Mesendoderm (in vitro differentiated cells): ENCODE results near the gene ASTL.

Source experiments
- DNase-seq: peaks from one replicate; pipeline ENCODE4 v3.0.0; 2013
- H2AK5ac ChIP-seq: 2 replicates; pipeline ENCODE4 v1.6.1; 2013; ENCODE audit warnings: low read length, inconsistent platforms
- H2BK120ac ChIP-seq: 2 replicates; pipeline ENCODE4 v1.6.1; 2013; ENCODE audit warnings: low read depth, mild to moderate bottlenecking, low read length, moderate library complexity, mixed read lengths
- H2BK15ac ChIP-seq: replicated peaks from 2 replicates; pipeline ENCODE4 v1.6.1; 2013; ENCODE audit warnings: low read depth, mild to moderate bottlenecking, moderate library complexity
- H2BK5ac ChIP-seq: 2 replicates; pipeline ENCODE4 v1.6.1; 2013; ENCODE audit warnings: low read length, inconsistent platforms
- H3K18ac ChIP-seq: 2 replicates; pipeline ENCODE4 v1.6.1; 2013; ENCODE audit warnings: mild to moderate bottlenecking, low read length, mixed read lengths
- H3K23ac ChIP-seq: one replicate; pipeline ENCODE4 v1.6.1; 2013; ENCODE audit warnings: low read length
- H3K27ac ChIP-seq: 2 replicates; pipeline ENCODE4 v1.5.1; 2013; ENCODE audit warnings: low read depth, mild to moderate bottlenecking, inconsistent platforms, low read length, moderate library complexity
- H3K27me3 ChIP-seq: 2 replicates; pipeline ENCODE4 v1.6.1; 2013; ENCODE audit warnings: low read length, control low read depth, mild to moderate bottlenecking, inconsistent platforms; ENCODE audit not compliant: insufficient read depth, poor library complexity
- H3K36me3 ChIP-seq: 2 replicates; pipeline ENCODE4 v1.6.1; 2013; ENCODE audit warnings: low read length, inconsistent platforms; ENCODE audit not compliant: control insufficient read depth, insufficient read depth
- H3K4ac ChIP-seq: one replicate; pipeline ENCODE4 v1.6.1; 2013; ENCODE audit warnings: low read depth, mild to moderate bottlenecking, low read length, moderate library complexity
- H3K4me1 ChIP-seq: 2 replicates; pipeline ENCODE4 v1.6.1; 2013; ENCODE audit warnings: low read depth, low read length, inconsistent platforms; ENCODE audit not compliant: control insufficient read depth
- H3K4me2 ChIP-seq: 2 replicates; pipeline ENCODE4 v1.6.1; 2013; ENCODE audit warnings: low read length
- H3K4me3 ChIP-seq: 2 replicates; pipeline ENCODE4 v1.5.1; 2013; ENCODE audit warnings: mild to moderate bottlenecking, low read length
- H3K56ac ChIP-seq: one replicate; pipeline ENCODE4 v1.6.1; 2013; ENCODE audit warnings: low read length
- H3K79me1 ChIP-seq: 2 replicates; pipeline ENCODE4 v1.6.1; 2013; ENCODE audit warnings: low read length, inconsistent platforms
- H3K79me2 ChIP-seq: 2 replicates; pipeline ENCODE4 v1.6.1; 2013; ENCODE audit warnings: mild to moderate bottlenecking, low read length; ENCODE audit not compliant: control insufficient read depth, insufficient read depth
- H3K9ac ChIP-seq: 2 replicates; pipeline ENCODE4 v1.6.1; 2013; ENCODE audit warnings: low read length, inconsistent platforms
- H4K5ac ChIP-seq: one replicate; pipeline ENCODE4 v1.6.1; 2013; ENCODE audit warnings: low read length
- H4K8ac ChIP-seq: one replicate; pipeline ENCODE4 v1.6.1; 2013; ENCODE audit warnings: low read depth, mild to moderate bottlenecking, control low read depth, low read length, moderate library complexity
- WGBS: extraction: QIAGEN DNeasy Blood & Tissue Kit; methylation state at CpG from one replicate; pipeline ENCODE4 v1.1.7; 2013; ENCODE audit warnings: low lambda C conversion rate, missing lambda C conversion rate; ENCODE audit not compliant: insufficient coverage; ENCODE audit errors: extremely low coverage; 5-methylcytosine and 5-hydroxymethylcytosine counted together

The ASTL gene

GRCh38 chr2:96123936-96124335 lies 14.4 kb downstream of the ASTL start:
- no peak overlapping the region for H3K4me3 ChIP-seq
- H4K8ac ChIP-seq = no peak overlapping the region
- H3K36me3 ChIP-seq = no peaks in the 10 kb centered on the region
- no peak overlapping the region for H2BK15ac ChIP-seq
- no peaks in the 10 kb centered on the region for H3K79me2 ChIP-seq
- no peak overlapping the region for H3K9ac ChIP-seq
- H3K18ac ChIP-seq = no peak overlapping the region
- H3K79me1 ChIP-seq = no peaks in the 10 kb centered on the region
- H3K56ac ChIP-seq = no peak overlapping the region
- H3K23ac ChIP-seq = no peak overlapping the region
- H3K4me1 ChIP-seq = no peaks in the 10 kb centered on the region
- H2BK120ac ChIP-seq = no peak overlapping the region
- no CpG with 5 or more reads among the region's 11 CpGs for WGBS
- no peak overlapping the region for H3K27ac ChIP-seq
- no peak overlapping the region for H4K5ac ChIP-seq
- H3K4ac ChIP-seq = no peak overlapping the region
- no peak overlapping the region for H2AK5ac ChIP-seq
- no peak for DNase-seq
- no peak overlapping the region for H3K4me2 ChIP-seq
- H2BK5ac ChIP-seq = no peak overlapping the region
- no peaks in the 10 kb centered on the region for H3K27me3 ChIP-seq

DNA sequence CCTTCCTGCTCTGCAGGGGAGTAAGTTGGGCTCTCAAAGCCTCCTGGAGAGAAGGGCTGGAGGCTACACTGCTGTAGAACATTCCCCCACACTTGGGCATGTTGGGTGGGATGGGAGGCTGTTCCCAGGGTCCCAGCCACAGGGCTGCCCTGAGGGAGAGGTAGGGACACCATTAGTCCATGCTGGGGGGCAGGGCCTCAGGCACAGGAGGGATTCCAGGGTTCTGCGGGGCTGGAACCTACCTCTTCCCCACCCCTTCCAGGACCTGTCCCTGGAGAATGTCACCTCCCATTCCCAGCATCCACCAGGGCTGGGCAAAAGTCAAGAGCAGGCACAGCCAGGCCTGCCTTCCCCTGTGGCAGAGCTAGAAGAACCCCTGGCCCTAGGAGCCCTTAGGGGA lies 15.0 kb downstream of the ASTL start:
- Histone ChIP-seq H3K79me1 (no peaks in the 10 kb centered on the region), H3K9ac (no peak overlapping the region), H3K18ac (no peak overlapping the region), H3K36me3 (no peaks in the 10 kb centered on the region), H2AK5ac (no peak overlapping the region), H3K79me2 (no peaks in the 10 kb centered on the region), H3K4ac (no peak overlapping the region), H3K56ac (no peak overlapping the region), H3K27me3 (no peaks in the 10 kb centered on the region), H4K5ac (no peak overlapping the region), H3K4me2 (no peak overlapping the region), H2BK5ac (no peak overlapping the region), H2BK120ac (no peak overlapping the region), H2BK15ac (no peak overlapping the region), H4K8ac (no peak overlapping the region), H3K4me3 (no peak overlapping the region), H3K27ac (no peak overlapping the region), H3K4me1 (no peaks in the 10 kb centered on the region), H3K23ac (no peak overlapping the region)
- no peak for DNase-seq
- WGBS = no CpG with 5 or more reads among the region's 1 CpG

DNA sequence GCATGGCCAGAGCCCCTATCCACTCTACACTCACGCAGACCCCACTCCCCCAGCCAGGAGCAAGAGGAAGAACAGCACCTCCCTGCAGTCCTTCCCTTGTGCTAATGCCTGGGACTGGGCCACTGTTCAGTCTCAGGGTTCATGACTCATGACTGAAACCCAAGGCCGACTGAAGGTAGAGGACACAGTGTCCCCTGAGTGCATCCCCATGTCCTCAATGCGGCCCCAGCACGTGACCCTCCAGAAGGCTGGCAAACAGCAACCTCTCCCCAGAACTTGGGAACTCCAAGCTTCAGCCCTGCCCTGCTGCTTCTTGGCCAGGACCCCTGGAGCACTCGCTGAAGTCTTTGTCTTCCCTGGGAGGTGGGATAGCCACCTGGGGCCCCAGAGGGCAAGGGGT lies 15.9 kb downstream of the ASTL start:
- Histone ChIP-seq H3K9ac (no peak overlapping the region), H3K36me3 (no peaks in the 10 kb centered on the region), H3K4me1 (no peaks in the 10 kb centered on the region), H4K8ac (no peak overlapping the region), H2BK15ac (no peak overlapping the region), H2BK5ac (no peak overlapping the region), H2BK120ac (no peak overlapping the region), H3K23ac (no peak overlapping the region), H3K4me3 (no peak overlapping the region), H3K4ac (no peak overlapping the region), H4K5ac (no peak overlapping the region), H3K79me1 (no peaks in the 10 kb centered on the region), H2AK5ac (no peak overlapping the region), H3K18ac (no peak overlapping the region), H3K4me2 (no peak overlapping the region), H3K79me2 (no peaks in the 10 kb centered on the region), H3K27me3 (no peaks in the 10 kb centered on the region), H3K27ac (no peak overlapping the region), H3K56ac (no peak overlapping the region)
- no CpG with 5 or more reads among the region's 5 CpGs for WGBS
- no peak for DNase-seq

- WGBS = no CpG with 5 or more reads among the region's 4 CpGs
- no peak overlapping the region for H3K23ac ChIP-seq
Observed at GRCh38 chr2:96121414-96121813, 16.9 kb downstream of the ASTL start.

DNA sequence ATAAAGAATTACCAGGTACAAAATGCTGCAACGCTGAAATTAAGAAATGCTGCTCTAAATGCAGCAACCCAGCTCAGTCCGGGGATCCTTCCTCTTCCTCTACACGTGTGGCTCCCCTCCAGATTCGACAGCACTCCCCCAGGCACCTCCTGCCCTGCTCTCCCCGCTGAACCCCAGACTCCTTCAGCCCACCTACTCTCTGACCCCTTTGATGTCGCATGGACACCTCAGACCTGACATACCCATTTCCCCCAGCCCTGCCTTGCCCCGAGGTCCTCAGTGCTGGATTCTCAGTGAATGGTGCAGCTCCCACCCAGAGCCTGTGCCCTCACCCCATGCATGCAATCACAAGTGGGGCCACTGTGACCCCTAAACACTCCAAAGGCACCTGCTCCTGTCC lies 17.3 kb downstream of the ASTL start:
- Histone ChIP-seq H3K79me2 (no peaks in the 10 kb centered on the region), H3K23ac (no peak overlapping the region), H3K4me3 (no peak overlapping the region), H3K9ac (no peak overlapping the region), H3K56ac (no peak overlapping the region), H4K5ac (no peak overlapping the region), H2BK120ac (no peak overlapping the region), H3K27me3 (no peaks in the 10 kb centered on the region), H3K27ac (no peak overlapping the region), H4K8ac (no peak overlapping the region), H2BK15ac (no peak overlapping the region), H3K18ac (no peak overlapping the region), H3K4ac (no peak overlapping the region), H3K36me3 (no peaks in the 10 kb centered on the region), H2AK5ac (no peak overlapping the region), H3K4me1 (no peaks in the 10 kb centered on the region), H3K79me1 (no peaks in the 10 kb centered on the region), H3K4me2 (no peak overlapping the region), H2BK5ac (no peak overlapping the region)
- no peak for DNase-seq
- WGBS = no CpG with 5 or more reads among the region's 7 CpGs

More at GRCh38 chr2:96121414-96121813, 16.9 kb downstream of the ASTL start:
- no peak overlapping the region for H4K5ac ChIP-seq
- no peak overlapping the region for H2BK120ac ChIP-seq
- H3K79me2 ChIP-seq = no peaks in the 10 kb centered on the region
- no peak overlapping the region for H3K4me3 ChIP-seq
- H2BK5ac ChIP-seq = no peak overlapping the region
- H3K36me3 ChIP-seq = no peaks in the 10 kb centered on the region
- DNase-seq = no peak
- H3K18ac ChIP-seq = no peak overlapping the region
- no peak overlapping the region for H3K9ac ChIP-seq
- no peak overlapping the region for H4K8ac ChIP-seq
- H3K4me1 ChIP-seq = no peaks in the 10 kb centered on the region
- H2AK5ac ChIP-seq = no peak overlapping the region
- no peak overlapping the region for H3K27ac ChIP-seq
- no peak overlapping the region for H3K4me2 ChIP-seq
- H3K4ac ChIP-seq = no peak overlapping the region
- no peak overlapping the region for H2BK15ac ChIP-seq
- H3K56ac ChIP-seq = no peak overlapping the region
- H3K79me1 ChIP-seq = no peaks in the 10 kb centered on the region
- no peaks in the 10 kb centered on the region for H3K27me3 ChIP-seq

- Histone ChIP-seq H4K8ac (no peak overlapping the region), H4K5ac (no peak overlapping the region), H3K56ac (no peak overlapping the region), H3K27ac (no peak overlapping the region), H3K23ac (no peak overlapping the region), H3K4me2 (no peak overlapping the region), H3K4ac (no peak overlapping the region), H3K18ac (no peak overlapping the region), H2AK5ac (no peak overlapping the region), H3K36me3 (no peaks in the 10 kb centered on the region), H2BK15ac (no peak overlapping the region), H2BK5ac (no peak overlapping the region), H3K4me1 (no peaks in the 10 kb centered on the region), H3K9ac (no peak overlapping the region), H3K4me3 (no peak overlapping the region), H3K79me1 (no peaks in the 10 kb centered on the region), H2BK120ac (no peak overlapping the region), H3K79me2 (no peaks in the 10 kb centered on the region), H3K27me3 (no peaks in the 10 kb centered on the region)
- DNase-seq = no peak
- no CpG with 5 or more reads among the region's 11 CpGs for WGBS
Observed at GRCh38 chr2:96120091-96120720, 18.1 kb downstream of the ASTL start.
